H9 (cell line): ENCODE results near the gene FMO5. TPM values are rescaled to one million over a fixed set of nuclear protein-coding genes. Genes with fewer than 3 reads are reported as not detected.

Experiments used
- DNase-seq: peaks from one replicate; pipeline ENCODE4 v3.0.0-alpha.2; 2017
- H2AFZ ChIP-seq: one replicate; pipeline ENCODE4 v1.6.1; 2013; ENCODE audit warnings: mild to moderate bottlenecking, low read length, control low read depth, moderate library complexity
- H2AK5ac ChIP-seq: 2 replicates; pipeline ENCODE4 v1.6.1; 2013; ENCODE audit warnings: low read length, control low read depth, mixed read lengths; ENCODE audit not compliant: insufficient read length
- H2BK120ac ChIP-seq: one replicate; pipeline ENCODE4 v1.6.1; 2013; ENCODE audit warnings: low read depth, mild to moderate bottlenecking, low read length, control low read depth, inconsistent platforms; ENCODE audit not compliant: poor library complexity, severe bottlenecking
- H2BK12ac ChIP-seq: 2 replicates; pipeline ENCODE4 v1.6.1; 2013; ENCODE audit warnings: low read length, control low read depth, mixed read lengths, low read depth; ENCODE audit not compliant: insufficient read length
- H2BK15ac ChIP-seq: 2 replicates; pipeline ENCODE4 v1.6.1; 2013; ENCODE audit warnings: low read depth, low read length, control low read depth
- H2BK20ac ChIP-seq: one replicate; pipeline ENCODE4 v1.6.1; 2013; ENCODE audit warnings: low read depth, mild to moderate bottlenecking, low read length, control low read depth, inconsistent platforms; ENCODE audit not compliant: poor library complexity, severe bottlenecking
- H2BK5ac ChIP-seq: 2 replicates; pipeline ENCODE4 v1.6.1; 2013; ENCODE audit warnings: low read length, control low read depth, mixed read lengths; ENCODE audit not compliant: insufficient read length
- H3K14ac ChIP-seq: 2 replicates; pipeline ENCODE4 v1.6.1; 2013; ENCODE audit warnings: low read length, control low read depth; ENCODE audit not compliant: insufficient read depth
- H3K18ac ChIP-seq: 2 replicates; pipeline ENCODE4 v1.6.1; 2013; ENCODE audit warnings: low read depth, mild to moderate bottlenecking, mixed read lengths, low read length, control low read depth; ENCODE audit not compliant: insufficient read length
- H3K23ac ChIP-seq: 2 replicates; pipeline ENCODE4 v1.6.1; 2013; ENCODE audit warnings: low read length, control low read depth, mixed read lengths, low read depth; ENCODE audit not compliant: insufficient read length
- H3K23me2 ChIP-seq: 2 replicates; pipeline ENCODE4 v1.6.1; 2013; ENCODE audit warnings: low read depth, mild to moderate bottlenecking, mixed read lengths, low read length, control low read depth; ENCODE audit not compliant: insufficient read length, poor library complexity, severe bottlenecking
- H3K27ac ChIP-seq: 2 replicates; pipeline ENCODE4 v1.5.1; 2013; ENCODE audit warnings: low read length, control low read depth, mixed read lengths, low read depth; ENCODE audit not compliant: insufficient read length
- H3K27me3 ChIP-seq: 2 replicates; pipeline ENCODE4 v1.6.1; 2013; ENCODE audit warnings: low read length, control low read depth, inconsistent platforms; ENCODE audit not compliant: insufficient read depth
- H3K4ac ChIP-seq: 2 replicates; pipeline ENCODE4 v1.6.1; 2013; ENCODE audit warnings: low read depth, mild to moderate bottlenecking, control low read depth, inconsistent platforms, low read length, moderate library complexity
- H3K4me1 ChIP-seq: 2 replicates; pipeline ENCODE4 v1.6.1; 2013; ENCODE audit warnings: low read length, control low read depth, inconsistent platforms; ENCODE audit not compliant: insufficient read depth
- H3K4me2 ChIP-seq: 2 replicates; pipeline ENCODE4 v1.6.1; 2013; ENCODE audit warnings: low read length, control low read depth, mixed read lengths; ENCODE audit not compliant: insufficient read length, insufficient read depth
- H3K56ac ChIP-seq: 2 replicates; pipeline ENCODE4 v1.6.1; 2013; ENCODE audit warnings: low read depth, mild to moderate bottlenecking, mixed read lengths, low read length, control low read depth; ENCODE audit not compliant: insufficient read length
- H3K79me1 ChIP-seq: 2 replicates; pipeline ENCODE4 v1.6.1; 2013; ENCODE audit warnings: low read depth, mild to moderate bottlenecking, moderate library complexity, low read length, control low read depth, inconsistent platforms; ENCODE audit not compliant: insufficient read depth, poor library complexity, severe bottlenecking
- H3K79me2 ChIP-seq: 2 replicates; pipeline ENCODE4 v1.6.1; 2013; ENCODE audit warnings: low read length, control low read depth, inconsistent platforms; ENCODE audit not compliant: insufficient read depth
- H3K9ac ChIP-seq: 2 replicates; pipeline ENCODE4 v1.6.1; 2013; ENCODE audit warnings: low read length, control low read depth, mixed read lengths; ENCODE audit not compliant: insufficient read length; ENCODE audit errors: extremely low read depth
- H3K9me3 ChIP-seq: one replicate; pipeline ENCODE4 v1.6.1; 2013; ENCODE audit warnings: low read depth, low read length, inconsistent platforms; ENCODE audit not compliant: control insufficient read depth
- H3T11ph ChIP-seq: one replicate; pipeline ENCODE4 v1.6.1; 2013; ENCODE audit warnings: mild to moderate bottlenecking, low read length, control low read depth, inconsistent platforms
- H4K20me1 ChIP-seq: one replicate; pipeline ENCODE4 v1.6.1; 2013; ENCODE audit not compliant: control insufficient read depth, insufficient read length, insufficient read depth
- H4K5ac ChIP-seq: 2 replicates; pipeline ENCODE4 v1.6.1; 2013; ENCODE audit warnings: low read depth, mild to moderate bottlenecking, mixed read lengths, low read length, control low read depth; ENCODE audit not compliant: insufficient read length
- H4K8ac ChIP-seq: replicated peaks from 2 replicates; pipeline ENCODE4 v1.6.1; 2013; ENCODE audit warnings: low read length, control low read depth, mixed read lengths, low read depth; ENCODE audit not compliant: insufficient read length
- H4K91ac ChIP-seq: 2 replicates; pipeline ENCODE4 v1.6.1; 2013; ENCODE audit warnings: low read depth, mild to moderate bottlenecking, moderate library complexity, mixed read lengths, low read length, control low read depth; ENCODE audit not compliant: insufficient read length
- H3K27ac Mint-ChIP-seq, 3 experiments: 2 replicates in 2 of 3; 3 replicates in 1 of 3; pipeline ENCODE4 v1.8.0; 2020 to 2021; ENCODE audit warnings: mixed read lengths in 3 of 3, mild to moderate bottlenecking in 1 of 3, moderate library complexity in 1 of 3
- H3K27me3 Mint-ChIP-seq: 2 replicates; pipeline ENCODE4 v1.8.0; 2021; ENCODE audit warnings: low read depth, mild to moderate bottlenecking, moderate library complexity, mixed read lengths
- H3K36me3 Mint-ChIP-seq, 3 experiments: 2 replicates in 2 of 3; 3 replicates in 1 of 3; pipeline ENCODE4 v1.8.0; 2020 to 2021; ENCODE audit warnings: low read depth in 3 of 3, mixed read lengths in 3 of 3; ENCODE audit not compliant: insufficient read depth in 1 of 3
- H3K4me1 Mint-ChIP-seq, 2 experiments: 2 replicates each; pipeline ENCODE4 v1.8.0; 2020; ENCODE audit warnings: mixed read lengths in 2 of 2
- H3K4me3 Mint-ChIP-seq, 2 experiments: 2 replicates in 1 of 2; 3 replicates in 1 of 2; pipeline ENCODE4 v1.8.0; 2020 to 2021; ENCODE audit warnings: mild to moderate bottlenecking in 2 of 2, mixed read lengths in 2 of 2, moderate library complexity in 1 of 2
- H3K9me3 Mint-ChIP-seq, 2 experiments: 2 replicates in 1 of 2; 3 replicates in 1 of 2; pipeline ENCODE4 v1.8.0; 2020; ENCODE audit warnings: mild to moderate bottlenecking in 2 of 2, mixed read lengths in 2 of 2, moderate library complexity in 1 of 2
- WGBS: extraction: QIAGEN DNeasy Blood & Tissue Kit; methylation state at CpG from one replicate; pipeline ENCODE4 v1.1.7; 2013; ENCODE audit warnings: missing lambda C conversion rate, low lambda C conversion rate, mixed read lengths; ENCODE audit not compliant: insufficient read length; ENCODE audit errors: extremely low coverage; 5-methylcytosine and 5-hydroxymethylcytosine counted together
- total RNA-seq: library from RNA; stranded (reverse); gene quantifications from 2 replicates; pipeline ENCODE4 v1.2.1, GENCODE V29; 2021
- TF ChIP-seq, protein P1 (sequence below): fragments of 200-600 bp; sonication (generic); conservative IDR thresholded peaks from 3 replicates; pipeline ENCODE4 v1.8.0; 2021; ENCODE audit warnings: antibody characterized with exemption, mild to moderate bottlenecking

Gene FMO5
- total RNA-seq, 1 experiment from 2014 or later = 0.61 TPM

DNA sequence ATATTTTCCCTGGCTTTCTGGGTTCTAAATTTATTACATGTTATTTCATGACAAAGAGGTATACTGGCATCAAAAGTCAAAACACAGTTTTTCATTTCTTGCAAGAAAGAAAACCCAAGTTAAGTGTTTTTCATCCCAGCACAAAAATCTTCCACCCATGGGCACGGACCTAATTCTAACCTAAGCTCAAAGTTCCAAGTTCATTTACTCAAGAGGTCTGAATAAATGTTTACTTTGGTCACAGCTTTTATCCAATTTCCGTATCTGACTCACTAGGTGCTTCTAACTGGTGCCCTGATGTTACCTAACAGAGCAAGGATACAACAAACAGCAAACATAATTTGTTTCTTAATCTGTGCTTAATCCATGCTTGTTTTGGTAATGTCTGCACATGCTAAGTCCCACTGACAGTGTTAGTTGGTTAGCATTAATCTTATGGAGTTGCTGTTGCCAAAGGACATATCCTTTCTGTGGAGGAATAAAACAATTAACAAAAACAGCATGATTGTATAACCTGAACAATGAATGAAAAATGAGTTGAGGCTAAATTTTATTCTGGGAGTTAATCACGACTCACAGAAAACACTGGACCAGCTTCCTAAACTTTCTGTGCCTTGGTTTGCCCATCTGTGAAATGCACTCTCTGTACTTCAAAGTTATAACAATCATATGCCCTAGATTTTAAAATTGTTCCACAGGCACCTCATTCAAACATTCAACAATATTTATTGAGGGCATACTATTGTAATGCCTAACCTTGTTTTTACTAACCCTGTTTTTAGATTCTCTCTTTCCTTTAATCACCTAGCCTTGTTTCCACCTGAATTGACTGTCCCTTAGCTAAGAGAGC, 13.1 kb upstream of the FMO5 start:
- H3T11ph ChIP-seq = no peak overlapping the region
- H3K23me2 ChIP-seq = peaks cover 1% of the 10 kb centered on the region
- H2BK15ac ChIP-seq = no peak overlapping the region
- no peak overlapping the region for H3K23ac ChIP-seq
- no peak overlapping the region for H3K9ac ChIP-seq
- no peak for DNase-seq
- no peak overlapping the region for H3K14ac ChIP-seq
- no peak overlapping the region for H4K91ac ChIP-seq
- Mint-ChIP-seq H3K36me3 (peaks cover 6 to 9% (median 6%) of the 10 kb centered on the region in 3 experiments), H3K4me1 (peaks cover 20 to 31% of the 10 kb centered on the region in 2 experiments), H3K4me3 (no peak overlapping the region), H3K9me3 (peaks cover 11 to 16% of the 10 kb centered on the region in 2 experiments), H3K27ac (0 out of 7 replicates have a peak overlapping the region, but pooled peaks of 1 of the 3 experiments have one; percentile 22), H3K27me3 (peaks cover 2% of the 10 kb centered on the region; the same call in 1 of the 2 replicates)
- no peak overlapping the region for H2AFZ ChIP-seq
- H4K20me1 ChIP-seq = peaks cover 2% of the 10 kb centered on the region
- no CpG with 5 or more reads among the region's 3 CpGs for WGBS
- H3K27me3 ChIP-seq = no peaks in the 10 kb centered on the region
- no peak overlapping the region for H2AK5ac ChIP-seq
- no peaks in the 10 kb centered on the region for H3K9me3 ChIP-seq
- H2BK12ac ChIP-seq = no peak overlapping the region
- no peak overlapping the region for H3K4ac ChIP-seq
- H3K56ac ChIP-seq = no peak overlapping the region
- H2BK5ac ChIP-seq = no peak overlapping the region
- H3K79me1 ChIP-seq = no peaks in the 10 kb centered on the region
- no peak overlapping the region for H3K18ac ChIP-seq
- no peak overlapping the region for H3K4me2 ChIP-seq
- H2BK20ac ChIP-seq = no peak overlapping the region
- H3K4me1 ChIP-seq = peaks cover 4% of the 10 kb centered on the region; the same call in 1 of the 2 replicates
- H4K8ac ChIP-seq = no peak overlapping the region
- peaks cover 2% of the 10 kb centered on the region; the same call in 1 of the 2 replicates for H3K79me2 ChIP-seq
- no peak overlapping the region for H2BK120ac ChIP-seq
- H4K5ac ChIP-seq = no peak overlapping the region
- H3K27ac ChIP-seq = no peak overlapping the region
- TF ChIP-seq, protein P1, sequence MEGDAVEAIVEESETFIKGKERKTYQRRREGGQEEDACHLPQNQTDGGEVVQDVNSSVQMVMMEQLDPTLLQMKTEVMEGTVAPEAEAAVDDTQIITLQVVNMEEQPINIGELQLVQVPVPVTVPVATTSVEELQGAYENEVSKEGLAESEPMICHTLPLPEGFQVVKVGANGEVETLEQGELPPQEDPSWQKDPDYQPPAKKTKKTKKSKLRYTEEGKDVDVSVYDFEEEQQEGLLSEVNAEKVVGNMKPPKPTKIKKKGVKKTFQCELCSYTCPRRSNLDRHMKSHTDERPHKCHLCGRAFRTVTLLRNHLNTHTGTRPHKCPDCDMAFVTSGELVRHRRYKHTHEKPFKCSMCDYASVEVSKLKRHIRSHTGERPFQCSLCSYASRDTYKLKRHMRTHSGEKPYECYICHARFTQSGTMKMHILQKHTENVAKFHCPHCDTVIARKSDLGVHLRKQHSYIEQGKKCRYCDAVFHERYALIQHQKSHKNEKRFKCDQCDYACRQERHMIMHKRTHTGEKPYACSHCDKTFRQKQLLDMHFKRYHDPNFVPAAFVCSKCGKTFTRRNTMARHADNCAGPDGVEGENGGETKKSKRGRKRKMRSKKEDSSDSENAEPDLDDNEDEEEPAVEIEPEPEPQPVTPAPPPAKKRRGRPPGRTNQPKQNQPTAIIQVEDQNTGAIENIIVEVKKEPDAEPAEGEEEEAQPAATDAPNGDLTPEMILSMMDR = no peak
